ENCODE measurements around the gene TPMT. TPM values are rescaled to one million over a fixed set of nuclear protein-coding genes. Genes with fewer than 3 reads are reported as not detected.
"Not testable (repeated sequence)": the region's sequence is repeated elsewhere in the genome, so short reads cannot be mapped to it uniquely, and the experiment has no call there.

TPMT gene
- polyA plus RNA-seq, 3 donors, result 7.5 to 11.2 (median 8.0) TPM

GRCh38 chr6:18162401-18162800 lies 7.5 kb upstream of the TPMT start:
- WGBS, 3 donors, result 86 to 97% (median 92%) methylated on average over 2 of the region's 2 CpGs
- no peak overlapping the region for H3K27ac ChIP-seq (ENCODE audit: low read depth, low read length)

DNA sequence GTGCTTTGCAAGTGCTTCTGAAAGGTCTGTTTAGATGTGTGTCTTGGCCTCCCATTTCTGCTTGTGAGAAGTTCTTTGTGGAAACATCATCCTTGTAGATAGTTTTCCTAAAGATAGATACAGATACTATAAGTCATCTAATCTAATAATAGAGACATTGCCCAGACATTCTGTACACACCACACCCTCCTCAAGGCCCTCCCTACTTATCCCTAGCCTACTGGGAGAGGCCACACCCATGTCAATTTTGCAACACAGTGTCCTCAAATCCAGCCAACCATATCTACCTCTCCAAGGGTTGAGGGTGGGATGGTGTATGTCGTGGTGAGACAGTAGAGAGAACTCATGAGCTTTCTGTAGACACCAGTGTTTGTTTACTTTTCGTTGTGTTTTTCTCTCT lies 6.6 kb upstream of the TPMT start:
- 70 to 90% (median 84%) methylated on average over 2 of the region's 2 CpGs for WGBS, 3 donors
- no peak overlapping the region for H3K27ac ChIP-seq (ENCODE audit: low read depth, low read length)

GRCh38 chr6:18160911-18161310 lies 6.0 kb upstream of the TPMT start:
- 44 to 93% (median 71%) methylated on average over 1 of the region's 1 CpG for WGBS, 3 donors

DNA sequence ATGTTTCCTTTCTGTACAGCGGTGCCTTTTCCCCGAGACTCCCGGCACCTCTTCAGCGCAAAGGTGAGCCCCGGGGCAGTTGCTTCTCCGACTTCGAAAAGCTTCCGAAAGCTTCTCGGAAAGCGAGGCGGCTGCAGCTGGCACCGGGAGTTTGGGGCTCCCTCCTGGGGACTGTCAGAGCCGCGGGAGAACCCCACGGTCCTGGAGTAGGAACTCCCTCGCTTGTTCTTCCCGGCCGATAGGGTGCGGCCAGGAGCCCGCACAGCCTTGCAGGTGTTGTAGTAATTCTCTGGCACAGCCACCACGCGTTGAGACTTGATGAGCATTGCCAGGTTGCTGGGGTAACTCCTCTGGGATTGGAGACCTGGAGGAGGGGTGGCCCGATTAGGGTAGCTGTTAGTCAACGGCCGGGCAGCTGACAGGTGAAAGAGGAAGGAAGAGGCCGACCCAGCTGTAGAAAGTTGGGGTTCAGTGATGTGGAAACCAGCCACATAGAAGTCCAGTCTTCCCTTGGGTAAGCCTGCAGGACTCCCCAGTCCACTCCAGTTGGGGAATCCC lies 1.1 kb upstream of the TPMT start:
- peak overlapping the region; percentile 76 for H3K27ac ChIP-seq (ENCODE audit: low read depth, low read length)
- 1 to 2% (median 1%) methylated on average over 26 of the region's 26 CpGs for WGBS, 3 donors

More at GRCh38 chr6:18160911-18161310, 6.0 kb upstream of the TPMT start:
- no peak overlapping the region for H3K27ac ChIP-seq (ENCODE audit: low read depth, low read length)

GRCh38 chr6:18155150-18155863 lies 430 bp upstream of the TPMT start, which contains the start of gene KDM1B:
Gene KDM1B, plus strand, starts transcription at chr6:18155422. Its CDS starts 4,474 bp downstream, at chr6:18159896.
- WGBS, 3 donors, result 0% methylated on average over 57 to 84 of the region's 87 CpGs
- H3K27ac ChIP-seq (ENCODE audit: low read depth, low read length), result peak within 1 kb of the TSS; percentile 76

GRCh38 chr6:18153311-18153703 lies 1.6 kb downstream of the TPMT start:
- no peak overlapping the region for H3K27ac ChIP-seq (ENCODE audit: low read depth, low read length)

DNA sequence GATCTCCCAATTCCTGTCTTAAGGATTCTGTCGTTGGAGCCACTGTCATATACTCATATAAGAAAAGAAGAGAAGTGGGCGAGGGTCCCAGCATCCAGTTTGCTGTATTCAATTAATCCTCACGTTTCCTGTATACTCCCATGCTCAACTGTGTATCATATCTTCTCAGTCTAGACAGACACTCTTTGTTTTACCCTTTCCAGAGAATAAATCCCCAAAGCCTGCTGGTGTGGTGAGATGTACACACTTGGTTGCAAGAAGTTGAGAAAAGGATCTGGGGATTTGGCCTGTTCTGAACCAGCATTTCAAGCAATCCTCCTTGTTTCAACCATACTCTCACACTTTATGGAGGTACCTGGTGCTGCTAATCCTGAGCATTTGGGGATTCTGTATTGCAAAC lies 3.1 kb downstream of the TPMT start:
- no peak overlapping the region for H3K27ac ChIP-seq (ENCODE audit: low read depth, low read length)
- WGBS, 3 donors, result 83 to 90% (median 87%) methylated on average over 3 of the region's 3 CpGs

GRCh38 chr6:18151391-18151790 lies 3.5 kb downstream of the TPMT start:
- 98 to 100% (median 98%) methylated on average over 3 of the region's 3 CpGs for WGBS, 3 donors
- not testable (repeated sequence) for H3K27ac ChIP-seq (ENCODE audit: low read depth, low read length)

DNA sequence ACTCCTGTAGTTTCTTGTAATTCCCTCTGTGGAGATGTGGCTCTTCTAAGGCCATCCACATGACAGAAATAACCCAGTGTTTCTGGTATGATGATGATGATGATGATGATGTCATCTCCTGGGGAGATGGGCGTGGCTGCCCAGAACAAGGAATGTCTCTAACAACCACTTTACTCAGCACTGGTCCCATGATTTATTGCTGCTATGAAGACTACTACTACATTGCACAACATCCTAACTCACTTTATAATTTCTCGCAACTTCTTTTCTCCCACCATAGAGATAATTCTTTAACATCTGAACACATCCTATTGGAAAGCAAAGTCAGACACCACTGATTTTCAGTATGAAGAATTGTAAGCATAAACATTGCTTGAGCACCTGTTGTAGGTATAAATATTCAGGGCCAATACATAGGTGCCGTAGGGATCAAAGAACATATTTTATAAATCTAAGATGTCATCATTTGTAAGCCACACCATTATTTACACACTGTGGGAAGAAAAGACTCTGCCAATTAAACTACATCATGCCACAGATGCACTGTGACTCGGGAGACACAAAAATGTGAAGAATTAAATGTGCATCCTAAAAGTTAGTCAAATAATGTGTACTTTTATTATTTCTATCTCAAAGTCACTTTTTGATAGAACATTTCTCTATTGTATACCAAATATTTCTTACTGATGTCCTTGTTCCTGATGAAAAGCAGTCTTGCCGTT lies 6.4 kb downstream of the TPMT start:
- WGBS, 3 donors, result 87 to 90% (median 89%) methylated on average over 5 of the region's 5 CpGs

GRCh38 chr6:18147616-18148015 lies 7.3 kb downstream of the TPMT start:
- 89 to 98% (median 97%) methylated on average over 2 of the region's 2 CpGs for WGBS, 3 donors
- H3K27ac ChIP-seq (ENCODE audit: low read depth, low read length), result no peak overlapping the region

More for the DNA sequence above, 6.4 kb downstream of the TPMT start:
- H3K27ac ChIP-seq (ENCODE audit: low read depth, low read length), result no peak overlapping the region

GRCh38 chr6:18147160-18147559 lies 7.7 kb downstream of the TPMT start:
- no peak overlapping the region for H3K27ac ChIP-seq (ENCODE audit: low read depth, low read length)
- 72 to 76% (median 73%) methylated on average over 2 of the region's 2 CpGs for WGBS, 3 donors

DNA sequence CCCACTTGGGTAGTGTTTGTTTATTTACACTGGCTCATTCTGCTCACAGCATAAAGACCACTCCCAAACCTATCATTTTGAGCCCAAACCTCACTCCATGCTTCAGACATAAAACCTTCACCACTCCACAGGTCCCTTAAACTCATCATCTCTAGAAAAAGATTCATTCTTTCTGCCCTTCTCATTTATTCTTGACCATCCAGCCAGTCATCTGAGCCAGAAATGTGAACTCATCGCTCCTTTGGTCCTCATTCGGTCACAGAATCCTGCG lies 12.4 kb downstream of the TPMT start:
- H3K27ac ChIP-seq (ENCODE audit: low read depth, low read length), result no peak overlapping the region
- WGBS, 3 donors, result 96% methylated on average over 3 of the region's 3 CpGs

GRCh38 chr6:18141805-18142590 lies 12.9 kb downstream of the TPMT start:
- 86 to 91% (median 90%) methylated on average over 13 of the region's 13 CpGs for WGBS, 3 donors
- no peak overlapping the region for H3K27ac ChIP-seq (ENCODE audit: low read depth, low read length)

DNA sequence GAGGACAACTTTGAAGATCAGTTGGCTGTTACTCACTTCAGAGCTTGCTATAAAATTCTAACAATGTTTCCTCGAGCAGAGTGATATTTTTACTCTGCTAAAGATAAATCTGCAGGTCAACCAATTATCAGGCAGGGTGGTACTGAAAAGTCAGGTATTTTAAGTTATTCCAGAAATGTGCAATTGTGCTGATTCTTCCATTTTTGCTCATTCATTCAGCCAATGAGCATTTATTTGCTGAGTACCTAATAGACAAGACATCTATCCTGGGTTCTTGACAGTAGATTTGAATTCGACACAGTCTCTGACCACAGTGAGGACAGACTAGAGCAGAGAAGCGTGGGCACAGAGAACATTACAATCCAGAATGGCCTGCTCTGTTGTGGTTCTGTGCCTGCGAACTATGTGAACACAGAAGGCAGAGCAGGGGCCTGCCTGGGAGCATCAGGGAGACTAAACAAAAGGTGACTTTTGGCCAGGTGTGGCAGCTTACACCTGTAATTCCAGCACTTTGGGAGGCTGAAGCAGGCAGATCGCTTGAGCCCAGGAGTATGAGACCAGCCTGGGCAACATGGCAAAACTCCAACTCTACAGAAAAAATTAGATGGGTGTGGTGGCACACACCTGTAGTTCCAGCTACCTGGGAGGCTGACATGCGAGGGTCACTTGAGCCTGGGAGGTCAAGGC lies 14.8 kb downstream of the TPMT start:
- 89 to 95% (median 95%) methylated on average over 6 of the region's 6 CpGs for WGBS, 3 donors
- no peak overlapping the region for H3K27ac ChIP-seq (ENCODE audit: low read depth, low read length)

GRCh38 chr6:18138906-18139305 lies 16.0 kb downstream of the TPMT start:
- H3K27ac ChIP-seq (ENCODE audit: low read depth, low read length), result no peak overlapping the region
- WGBS, 3 donors, result 92 to 95% (median 94%) methylated on average over 5 of the region's 5 CpGs

DNA sequence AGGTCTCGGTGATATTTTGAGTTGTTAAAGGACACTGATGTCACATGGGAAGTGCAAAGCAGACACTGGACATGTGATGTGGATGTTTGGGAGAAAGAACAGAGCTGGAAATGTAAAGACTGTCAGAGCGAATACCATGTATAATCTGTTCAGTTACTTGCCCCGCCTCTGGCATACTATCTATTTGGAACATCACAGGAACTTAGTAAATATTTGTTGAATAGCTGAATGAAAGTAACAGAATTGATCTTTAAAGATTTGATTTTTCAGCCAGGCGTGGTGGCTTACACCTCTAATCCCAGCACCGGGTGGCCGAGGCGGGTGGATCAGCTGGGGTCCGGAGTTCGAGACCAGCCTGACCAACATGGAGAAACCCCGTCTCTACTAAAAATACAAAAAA lies 18.6 kb downstream of the TPMT start:
- WGBS, 3 donors, result 96 to 100% (median 98%) methylated on average over 10 of the region's 10 CpGs
- H3K27ac ChIP-seq (ENCODE audit: low read depth, low read length), result no peak overlapping the region

DNA sequence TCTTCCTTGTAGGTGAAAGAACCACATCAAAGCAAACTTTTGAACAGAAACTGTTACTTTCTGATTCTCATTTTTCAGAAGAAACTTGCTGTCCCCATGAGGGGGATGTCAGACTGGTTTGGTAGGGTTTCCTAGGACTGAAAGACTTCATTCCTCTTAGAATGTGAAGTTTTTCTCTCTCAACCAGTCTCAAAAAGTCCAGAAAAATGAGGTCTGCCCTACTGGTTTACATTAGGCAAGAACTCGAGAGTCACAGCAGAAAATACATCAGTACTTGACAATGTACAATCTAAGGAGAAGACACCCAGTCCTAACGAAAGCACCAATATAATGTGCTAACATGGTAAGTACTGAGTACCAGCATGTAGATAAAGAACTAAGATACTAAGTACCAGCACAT lies 19.7 kb downstream of the TPMT start:
- WGBS, 3 donors, result 96 to 98% (median 97%) methylated on average over 2 of the region's 2 CpGs
- H3K27ac ChIP-seq (ENCODE audit: low read depth, low read length), result no peak overlapping the region

- no peak overlapping the region for H3K27ac ChIP-seq (ENCODE audit: low read depth, low read length)
- 97 to 99% (median 99%) methylated on average over 3 of the region's 3 CpGs for WGBS, 3 donors
These were observed 22.5 kb downstream of the TPMT start for GRCh38 chr6:18132346-18132745.

DNA sequence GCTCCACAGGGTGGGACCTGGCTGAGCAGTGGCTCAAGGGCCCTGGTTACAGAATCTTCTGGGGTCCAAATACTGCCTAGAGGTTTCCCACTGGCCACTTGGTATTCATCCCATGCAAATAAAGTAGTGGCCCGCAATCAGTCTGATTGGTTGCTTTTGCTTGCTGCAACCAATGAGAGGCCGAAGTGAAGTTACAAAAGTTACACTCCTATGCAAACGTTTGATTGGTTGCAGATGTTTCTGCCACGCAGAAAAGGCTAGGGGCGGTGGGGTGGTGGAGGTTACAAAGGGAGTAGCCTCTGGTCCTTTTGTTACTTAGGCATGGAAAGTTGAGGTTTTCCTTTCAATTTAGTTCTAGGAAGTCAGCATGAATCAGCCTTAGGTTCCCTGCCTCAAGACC lies 28.8 kb downstream of the TPMT start:
- H3K27ac ChIP-seq (ENCODE audit: low read depth, low read length), result no peak overlapping the region
- WGBS, 3 donors, result 52 to 65% (median 64%) methylated on average over 5 of the region's 5 CpGs
